SK-N-SH (cell line): ENCODE data around the gene TLR4. TPM values are rescaled to one million over a fixed set of nuclear protein-coding genes. Genes with fewer than 3 reads are reported as not detected.

Experiments
- CTCF ChIA-PET: fragments of 300-600, 350-600 bp; formaldehyde crosslinking; extraction: SDS; loops from one replicate; lab custom pipeline; 2021; lab: Yijun Ruan, JAX
- POLR2A ChIA-PET: fragments of 350-600 bp; sonication (Branson Sonifier 250); formaldehyde crosslinking; extraction: SDS; loops from one replicate; lab custom pipeline; 2020; ENCODE audit warnings: antibody characterized with exemption, inconsistent platforms; lab: Yijun Ruan, JAX
- DNase-seq: peaks from one replicate; pipeline ENCODE4 v3.0.0; 2012
- H2AFZ ChIP-seq: fragments of 200-600 bp; sonication (generic); 2 replicates; pipeline ENCODE4 v1.8.1; 2016; ENCODE audit warnings: antibody characterized with exemption, mild to moderate bottlenecking, low read depth
- H3F3A ChIP-seq: fragments of 200-600 bp; sonication (generic); replicated peaks from 2 replicates; pipeline ENCODE3; 2016; ENCODE audit warnings: antibody characterized with exemption, mild to moderate bottlenecking; ENCODE audit not compliant: insufficient read depth
- H3K27ac ChIP-seq, 2 experiments: fragments of 200-500 bp in 1 of 2; fragments of 200-600 bp in 1 of 2; sonication (Bioruptor generic) in 1 of 2; sonication (generic), shearing (Covaris generic) in 1 of 2; 2 replicates each; pipeline versions ENCODE4 v1.5.1 to v1.6.1; 2014 to 2016; ENCODE audit warnings: low read depth in 2 of 2, inconsistent platforms in 1 of 2, low read length in 1 of 2, mild to moderate bottlenecking in 1 of 2, mixed read lengths in 1 of 2
- H3K27me3 ChIP-seq: fragments of 200-600 bp; sonication (generic), shearing (Covaris generic); 2 replicates; pipeline ENCODE4 v1.6.1; 2016; ENCODE audit warnings: mixed run types; ENCODE audit not compliant: insufficient read depth
- H3K36me3 ChIP-seq, 2 experiments: fragments of 200-500 bp in 1 of 2; fragments of 200-600 bp in 1 of 2; sonication (Bioruptor generic) in 1 of 2; sonication (generic) in 1 of 2; replicated peaks in 1 of 2; 2 replicates each; pipeline versions ENCODE3 to v1.5.1; 2014 to 2016; ENCODE audit warnings: low read length in 1 of 2, mild to moderate bottlenecking in 1 of 2; ENCODE audit not compliant: insufficient read depth in 2 of 2, control insufficient read depth in 1 of 2
- H3K4me1 ChIP-seq, 2 experiments: fragments of 200-500 bp in 1 of 2; fragments of 200-600 bp in 1 of 2; sonication (Bioruptor generic) in 1 of 2; sonication (generic), shearing (Covaris generic) in 1 of 2; 2 replicates each; pipeline versions ENCODE4 v1.5.1 to v1.6.1; 2014 to 2016; ENCODE audit warnings: low read depth in 1 of 2, low read length in 1 of 2, mixed run types in 1 of 2; ENCODE audit not compliant: insufficient read depth in 2 of 2, control insufficient read depth in 1 of 2
- H3K4me2 ChIP-seq: fragments of 200-600 bp; sonication (generic), shearing (Covaris generic); 2 replicates; pipeline ENCODE4 v1.6.1; 2017; ENCODE audit warnings: mixed run types
- H3K4me3 ChIP-seq, 2 experiments: fragments of 200-500 bp in 1 of 2; fragments of 200-600 bp in 1 of 2; sonication (Bioruptor generic) in 1 of 2; sonication (generic), shearing (Covaris generic) in 1 of 2; 2 replicates each; pipeline versions ENCODE4 v1.5.1 to v1.8.1; 2014 to 2016; ENCODE audit warnings: low read depth in 2 of 2, inconsistent platforms in 1 of 2, low read length in 1 of 2, mild to moderate bottlenecking in 1 of 2, mixed read lengths in 1 of 2, moderate library complexity in 1 of 2
- H3K79me2 ChIP-seq: fragments of 200-600 bp; sonication (generic); 2 replicates; pipeline ENCODE4 v1.8.1; 2017; ENCODE audit warnings: mild to moderate bottlenecking; ENCODE audit not compliant: insufficient read depth
- H3K9ac ChIP-seq: fragments of 200-600 bp; sonication (generic); 2 replicates; pipeline ENCODE4 v1.6.1; 2017; ENCODE audit warnings: mixed run types
- H3K9me2 ChIP-seq: fragments of 200-600 bp; sonication (generic); 2 replicates; pipeline ENCODE4 v1.6.1; 2017; ENCODE audit warnings: mixed run types
- H3K9me3 ChIP-seq: fragments of 200-600 bp; sonication (generic); 2 replicates; pipeline ENCODE4 v1.6.1; 2017; ENCODE audit warnings: mixed run types, mild to moderate bottlenecking, moderate library complexity
- H4K20me1 ChIP-seq: fragments of 200-600 bp; sonication (generic); 2 replicates; pipeline ENCODE4 v1.6.1; 2017; ENCODE audit warnings: mild to moderate bottlenecking, mixed run types; ENCODE audit not compliant: insufficient read depth
- CHD2 ChIP-seq: fragments of 150-350 bp; IDR thresholded peaks from 2 replicates; pipeline ENCODE4 v1.6.1; 2018; ENCODE audit warnings: low read length; ENCODE audit not compliant: partially characterized antibody
- EZH2phosphoT487 ChIP-seq: fragments of 200-600 bp; sonication (generic); IDR thresholded peaks from 2 replicates; pipeline ENCODE4 v1.6.1; 2017; ENCODE audit warnings: low read depth, mixed run types, mild to moderate bottlenecking, antibody characterized with exemption, moderate library complexity, borderline replicate concordance
- FOSL2 ChIP-seq: IDR thresholded peaks from 2 replicates; pipeline ENCODE4 v1.4.0; 2012; ENCODE audit warnings: low read depth, mild to moderate bottlenecking, moderate library complexity, borderline replicate concordance
- GABPA ChIP-seq: IDR thresholded peaks from 2 replicates; pipeline ENCODE4 v1.4.0; 2012; ENCODE audit warnings: low read depth, mild to moderate bottlenecking
- JUND ChIP-seq: IDR thresholded peaks from 2 replicates; pipeline ENCODE4 v1.4.0; 2012
- MEF2A ChIP-seq: IDR thresholded peaks from 2 replicates; pipeline ENCODE4 v1.4.0; 2012; ENCODE audit warnings: low read depth, borderline replicate concordance
- RAD21 ChIP-seq: IDR thresholded peaks from 2 replicates; pipeline ENCODE4 v1.6.1; 2012; ENCODE audit warnings: mild to moderate bottlenecking, low read length
- WGBS: methylation state at CpG from one replicate; pipeline ENCODE4 v1.1.6; 2017; ENCODE audit warnings: low lambda C conversion rate; 5-methylcytosine and 5-hydroxymethylcytosine counted together
- polyA plus RNA-seq, 3 experiments: library from polyadenylated mRNA; depleted of rRNA; stranded (reverse); fragments of >200 nt; gene quantifications; 2 replicates each; pipeline ENCODE4 v1.2.3, GENCODE V29; 2012
- TF ChIP-seq, protein P1 (sequence below): IDR thresholded peaks from 2 replicates; pipeline ENCODE4 v1.4.0; 2012; ENCODE audit warnings: low read depth, borderline replicate concordance
- TF ChIP-seq, protein P2 (sequence below): IDR thresholded peaks from 2 replicates; pipeline ENCODE4; 2012
- TF ChIP-seq, protein P3 (sequence below): fragments of 150-350 bp; IDR thresholded peaks from 2 replicates; pipeline ENCODE4 v1.6.1; 2016; ENCODE audit warnings: mild to moderate bottlenecking, low read depth, low read length

The TLR4 gene
- polyA plus RNA-seq, 1 of the 3 experiments (the other 2 are of a cell fraction): 0.85 TPM

DNA sequence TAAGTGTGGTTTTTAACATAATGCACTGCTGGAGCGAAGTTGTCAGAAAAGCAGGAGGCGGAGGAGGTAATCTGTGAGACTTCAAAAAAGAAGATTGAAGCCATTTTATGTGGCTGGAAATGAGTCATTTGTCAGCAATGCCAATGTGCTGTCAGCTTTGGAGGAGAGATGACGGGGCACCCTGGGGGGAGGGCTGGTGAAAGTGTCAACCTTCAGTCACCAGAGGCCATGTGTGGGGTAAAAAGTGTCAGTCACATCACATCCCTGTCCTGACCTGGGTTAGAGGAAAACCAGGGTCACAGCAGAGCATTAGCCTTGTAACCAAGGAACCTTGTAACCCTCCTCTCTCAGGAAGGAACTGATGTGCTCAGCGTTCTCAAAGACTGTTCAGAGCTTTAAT, 59.1 kb downstream of the TLR4 start:
- Histone ChIP-seq H3K27ac (no peak overlapping the region), H3K9me2 (no peaks in the 10 kb centered on the region), H3K79me2 (no peaks in the 10 kb centered on the region), H3F3A (peaks cover 4% of the 10 kb centered on the region), H3K4me3 (no peak overlapping the region), H2AFZ (peak overlapping the region; percentile 65; the same call in 1 of the 2 replicates), H4K20me1 (no peaks in the 10 kb centered on the region), H3K9me3 (no peaks in the 10 kb centered on the region), H3K9ac (no peak overlapping the region), H3K4me2 (peak overlapping the region; percentile 45), H3K4me1 (peaks cover 5 to 10% of the 10 kb centered on the region in 2 experiments; a peak in 2 of 4 replicates), H3K27me3 (no peaks in the 10 kb centered on the region), H3K36me3 (no peaks in the 10 kb centered on the region)
- no peak for DNase-seq
- ChIA-PET POLR2A (no interaction called here), CTCF (interaction anchor here (1.0 kb wide), 1 partner anchor 13 kb away, joined by 3 read pairs; no protein-coding TSS in a partner anchor)
- WGBS: 24% methylated on average over 4 of the region's 4 CpGs
- TF ChIP-seq, protein P1, sequence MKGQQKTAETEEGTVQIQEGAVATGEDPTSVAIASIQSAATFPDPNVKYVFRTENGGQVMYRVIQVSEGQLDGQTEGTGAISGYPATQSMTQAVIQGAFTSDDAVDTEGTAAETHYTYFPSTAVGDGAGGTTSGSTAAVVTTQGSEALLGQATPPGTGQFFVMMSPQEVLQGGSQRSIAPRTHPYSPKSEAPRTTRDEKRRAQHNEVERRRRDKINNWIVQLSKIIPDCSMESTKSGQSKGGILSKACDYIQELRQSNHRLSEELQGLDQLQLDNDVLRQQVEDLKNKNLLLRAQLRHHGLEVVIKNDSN: no peak
- TF ChIP-seq EZH2phosphoT487 (no peak), FOSL2 (peak; percentile 12; the same call in 1 of the 2 replicates)
- TF ChIP-seq, protein P2, sequence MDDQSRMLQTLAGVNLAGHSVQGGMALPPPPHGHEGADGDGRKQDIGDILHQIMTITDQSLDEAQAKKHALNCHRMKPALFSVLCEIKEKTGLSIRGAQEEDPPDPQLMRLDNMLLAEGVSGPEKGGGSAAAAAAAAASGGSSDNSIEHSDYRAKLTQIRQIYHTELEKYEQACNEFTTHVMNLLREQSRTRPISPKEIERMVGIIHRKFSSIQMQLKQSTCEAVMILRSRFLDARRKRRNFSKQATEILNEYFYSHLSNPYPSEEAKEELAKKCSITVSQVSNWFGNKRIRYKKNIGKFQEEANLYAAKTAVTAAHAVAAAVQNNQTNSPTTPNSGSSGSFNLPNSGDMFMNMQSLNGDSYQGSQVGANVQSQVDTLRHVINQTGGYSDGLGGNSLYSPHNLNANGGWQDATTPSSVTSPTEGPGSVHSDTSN: 0 out of 2 replicates have a peak, but pooled peaks have one; percentile 15
- TF ChIP-seq, protein P3, sequence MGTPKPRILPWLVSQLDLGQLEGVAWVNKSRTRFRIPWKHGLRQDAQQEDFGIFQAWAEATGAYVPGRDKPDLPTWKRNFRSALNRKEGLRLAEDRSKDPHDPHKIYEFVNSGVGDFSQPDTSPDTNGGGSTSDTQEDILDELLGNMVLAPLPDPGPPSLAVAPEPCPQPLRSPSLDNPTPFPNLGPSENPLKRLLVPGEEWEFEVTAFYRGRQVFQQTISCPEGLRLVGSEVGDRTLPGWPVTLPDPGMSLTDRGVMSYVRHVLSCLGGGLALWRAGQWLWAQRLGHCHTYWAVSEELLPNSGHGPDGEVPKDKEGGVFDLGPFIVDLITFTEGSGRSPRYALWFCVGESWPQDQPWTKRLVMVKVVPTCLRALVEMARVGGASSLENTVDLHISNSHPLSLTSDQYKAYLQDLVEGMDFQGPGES: no peak

DNA sequence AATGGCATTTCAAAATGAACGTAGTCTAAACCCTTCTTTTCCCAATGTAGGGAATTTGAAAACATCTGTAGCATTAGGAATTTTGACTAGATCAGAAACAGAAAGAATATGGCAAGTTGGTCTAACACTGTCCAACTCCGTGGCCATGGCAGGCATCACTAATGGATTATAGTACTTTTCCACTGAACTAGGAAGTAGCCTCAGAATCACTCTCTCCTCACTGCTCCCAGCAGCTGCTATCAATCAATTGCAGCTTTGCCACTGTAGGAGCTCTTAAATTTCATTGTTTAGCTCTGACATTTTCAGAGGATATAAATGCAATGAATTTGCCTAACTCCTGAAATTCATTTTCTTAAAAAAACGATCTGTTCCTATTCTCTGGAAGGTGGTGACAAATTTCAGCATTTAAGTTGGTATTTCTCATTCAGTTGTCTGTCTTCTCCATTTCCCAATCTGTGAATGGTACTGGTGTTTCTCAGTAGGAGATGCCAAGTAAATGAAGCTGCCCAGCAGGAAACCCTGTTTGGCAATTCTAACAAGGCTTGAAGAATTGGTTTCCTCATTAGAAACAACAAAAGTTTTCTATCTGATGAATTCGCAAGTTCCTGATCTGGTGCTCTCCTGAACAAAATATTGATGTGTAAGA, 64.7 kb downstream of the TLR4 start:
- no peaks in the 10 kb centered on the region for H3K27me3 ChIP-seq
- H3F3A ChIP-seq: no peaks in the 10 kb centered on the region
- H3K4me2 ChIP-seq: no peak overlapping the region
- ChIA-PET CTCF (interaction anchor here (1.1 kb wide), 1 partner anchor 13 kb away, joined by 3 read pairs; no protein-coding TSS in a partner anchor), POLR2A (no interaction called here)
- H3K27ac ChIP-seq: no peak overlapping the region
- 42% methylated on average over 4 of the region's 4 CpGs for WGBS
- TF ChIP-seq MEF2A (no peak), JUND (no peak), GABPA (no peak), FOSL2 (no peak), CHD2 (no peak), RAD21 (no peak)
- H2AFZ ChIP-seq: no peak overlapping the region
- peaks cover 0 to 3% of the 10 kb centered on the region in 2 experiments; a peak in 1 of 4 replicates for H3K4me1 ChIP-seq
- no peak overlapping the region for H3K4me3 ChIP-seq
- H3K79me2 ChIP-seq: no peaks in the 10 kb centered on the region
- H3K36me3 ChIP-seq: no peaks in the 10 kb centered on the region
- no peak for DNase-seq
- no peak overlapping the region for H3K9ac ChIP-seq
- no peaks in the 10 kb centered on the region for H3K9me2 ChIP-seq
- H3K9me3 ChIP-seq: no peaks in the 10 kb centered on the region
- no peaks in the 10 kb centered on the region for H4K20me1 ChIP-seq
